GM12878 (cell line): ENCODE results near the gene AMBP. TPM values are rescaled to one million over a fixed set of nuclear protein-coding genes. Genes with fewer than 3 reads are reported as not detected.

Experiments
- ATAC-seq: fragments of 200-7000 bp; cut with Tn5 transposase; 3 replicates; pipeline ENCODE4 v1.9.1; 2020; ENCODE audit warnings: mild to moderate bottlenecking, moderate library complexity
- BruUV-seq: library from RNA; stranded (reverse); fragments of 400-500 nt; replicated peaks from 2 replicates; lab custom pipeline; 2021; lab: Mats Ljungman, UMichigan
- CTCF ChIA-PET: fragments of 300-600 bp; sonication (Branson Sonifier 250); formaldehyde crosslinking; extraction: SDS; loops from one replicate; lab custom pipeline; 2021; ENCODE audit warnings: inconsistent platforms; lab: Yijun Ruan, JAX
- POLR2A ChIA-PET: fragments of 350-600 bp; formaldehyde crosslinking; extraction: SDS; loops from one replicate; lab custom pipeline; 2021; ENCODE audit warnings: inconsistent platforms; lab: Charles Lee
- RAD21 ChIA-PET: fragments of 300-600 bp; sonication (Branson Sonifier 250); formaldehyde crosslinking; loops from one replicate; lab custom pipeline; 2023; ENCODE audit warnings: antibody characterized with exemption; ENCODE audit not compliant: unreplicated experiment; lab: Charles Lee
- SMC1A ChIA-PET: fragments of 300-600 bp; sonication (Branson Sonifier 250); formaldehyde crosslinking; loops from one replicate; lab custom pipeline; 2023; ENCODE audit not compliant: unreplicated experiment, uncharacterized antibody; lab: Charles Lee
- DNase-seq: peaks from one replicate; pipeline ENCODE4 v3.0.0-alpha.2; 2011; ENCODE audit warnings: low read depth, low spot score
- FAIRE-seq: peaks from 3 replicates; lab custom pipeline; 2011; peaks lifted over from hg19 to GRCh38; lab: Jason Lieb, UNC
- H2AFZ ChIP-seq: 2 replicates; pipeline ENCODE4 v1.6.0; 2011; ENCODE audit warnings: low read depth, low read length, control low read depth; ENCODE audit not compliant: control insufficient read depth
- H3K27ac ChIP-seq: 2 replicates; pipeline ENCODE4 v1.5.1; 2011; ENCODE audit warnings: control low read depth; ENCODE audit not compliant: control insufficient read depth, insufficient read depth
- H3K27me3 ChIP-seq, 2 experiments: replicated peaks in 1 of 2; 2 replicates each; pipeline versions ENCODE4 v1.6.0 to v1.6.1; 2011; ENCODE audit warnings: low read length in 1 of 2; ENCODE audit not compliant: control insufficient read depth in 2 of 2, insufficient read depth in 2 of 2
- H3K36me3 ChIP-seq, 2 experiments: 2 replicates each; pipeline ENCODE4 v1.5.1; 2011; ENCODE audit warnings: low read length in 1 of 2; ENCODE audit not compliant: control insufficient read depth in 2 of 2, insufficient read depth in 2 of 2
- H3K4me1 ChIP-seq: 2 replicates; pipeline ENCODE4 v1.6.1; 2011; ENCODE audit warnings: mild to moderate bottlenecking, low read length, moderate library complexity, mixed read lengths; ENCODE audit not compliant: control insufficient read depth, insufficient read depth
- H3K4me2 ChIP-seq: 2 replicates; pipeline ENCODE4 v1.6.0; 2011; ENCODE audit warnings: control low read depth; ENCODE audit not compliant: control insufficient read depth, insufficient read depth
- H3K4me3 ChIP-seq: fragments of 200-600 bp; sonication (generic); 2 replicates; pipeline ENCODE4 v1.5.1; 2016
- H3K79me2 ChIP-seq: 2 replicates; pipeline ENCODE4 v1.6.0; 2011; ENCODE audit warnings: low read length; ENCODE audit not compliant: control insufficient read depth, insufficient read depth
- H3K9ac ChIP-seq: 2 replicates; pipeline ENCODE4 v1.8.0; 2011; ENCODE audit warnings: low read length, control low read depth, mixed read lengths; ENCODE audit not compliant: control insufficient read depth, insufficient read depth
- H3K9me3 ChIP-seq: replicated peaks from 3 replicates; pipeline ENCODE4 v1.5.1; 2011; ENCODE audit warnings: mild to moderate bottlenecking, low read length; ENCODE audit not compliant: control insufficient read depth, insufficient read depth
- H4K20me1 ChIP-seq: 2 replicates; pipeline ENCODE4 v1.6.0; 2011; ENCODE audit not compliant: control insufficient read depth, insufficient read depth
- CHD2 ChIP-seq: IDR thresholded peaks from 2 replicates; pipeline ENCODE4 v1.6.1; 2011; ENCODE audit warnings: low read depth, low read length, improper control_type of control experiment, borderline replicate concordance
- CTCF ChIP-seq, 3 experiments: IDR thresholded peaks in 2 of 3; conservative IDR thresholded peaks in 1 of 3; 2 replicates each; pipeline ENCODE4 v1.5.1; 2011; ENCODE audit warnings: low read depth in 3 of 3, low read length in 3 of 3, mild to moderate bottlenecking in 3 of 3, control low read depth in 2 of 3, moderate library complexity in 2 of 3, inconsistent platforms in 1 of 3, mixed read lengths in 1 of 3; ENCODE audit not compliant: control insufficient read depth in 2 of 3, insufficient read depth in 1 of 3; ENCODE audit errors: extremely low read depth in 1 of 3
- FOS ChIP-seq: IDR thresholded peaks from 3 replicates; pipeline ENCODE4 v1.6.1; 2011; ENCODE audit warnings: borderline replicate concordance; ENCODE audit not compliant: insufficient read length; ENCODE audit errors: extremely low read depth
- GATAD2B ChIP-seq: fragments of 450-650 bp; conservative IDR thresholded peaks from 2 replicates; pipeline ENCODE4 v1.6.1; 2017; ENCODE audit warnings: low read depth, mild to moderate bottlenecking, moderate library complexity
- MTA2 ChIP-seq: fragments of 450-650 bp; IDR thresholded peaks from 2 replicates; pipeline ENCODE4 v1.6.1; 2016; ENCODE audit warnings: low read depth, mild to moderate bottlenecking, moderate library complexity
- POU2F2 ChIP-seq: IDR thresholded peaks from 3 replicates; pipeline ENCODE4 v1.6.1; 2011; ENCODE audit warnings: low read depth, mild to moderate bottlenecking, low read length, borderline replicate concordance
- RAD21 ChIP-seq: IDR thresholded peaks from 2 replicates; pipeline ENCODE4 v1.6.1; 2011; ENCODE audit warnings: mild to moderate bottlenecking, low read depth, low read length, moderate library complexity; ENCODE audit not compliant: insufficient read depth
- WGBS: methylation state at CpG from one replicate; pipeline ENCODE4 v1.1.6; 2016; ENCODE audit warnings: low lambda C conversion rate; ENCODE audit not compliant: insufficient replicate concordance, insufficient coverage; ENCODE audit errors: missing lambda C conversion rate; 5-methylcytosine and 5-hydroxymethylcytosine counted together
- in situ Hi-C: fragments of 300-500 bp; cut with MboI; formaldehyde crosslinking; loops from 9 replicates; pipeline ENCODE4 v1.14.3; 2018; ENCODE audit warnings: mixed read lengths
- intact Hi-C: fragments of 100-400 bp; cut with micrococcal nuclease; formaldehyde crosslinking; loops from one replicate; pipeline ENCODE4 v1.14.2; 2022; ENCODE audit not compliant: unreplicated experiment
- polyA plus RNA-seq, 11 experiments: library from polyadenylated mRNA; depleted of rRNA in 4 of 11; unstranded in 6 of 11; stranded (reverse) in 5 of 11; fragments of >200 nt; fragmentation: Nextera tagmentation in 4 of 11; fragmentation: Illumina TruSeq in 1 of 11; extraction: Ambion mirVana in 4 of 11; extraction: Trizol in 1 of 11; gene quantifications; 1 replicate in 1 of 11; 2 replicates in 10 of 11; pipeline versions ENCODE4 v1.2.1 to v1.2.3, GENCODE V29; 2011 to 2016; ENCODE audit warnings: inconsistent platforms in 2 of 11, missing spikeins in 2 of 11, low read depth in 1 of 11
- total RNA-seq, 4 experiments: library from RNA; depleted of rRNA in 3 of 4; stranded (reverse); fragments of >200 nt in 3 of 4; fragmentation: Illumina TruSeq in 1 of 4; extraction: Trizol in 1 of 4; gene quantifications; 2 replicates each; pipeline versions ENCODE4 v1.2.1 to v1.2.3, GENCODE V29; 2013 to 2021
- TF ChIP-seq, protein P1 (sequence below): fragments of 450-650 bp; IDR thresholded peaks from 2 replicates; pipeline ENCODE4 v1.6.1; 2014; ENCODE audit warnings: mild to moderate bottlenecking
- TF ChIP-seq, protein P2 (sequence below): IDR thresholded peaks from 2 replicates; pipeline ENCODE4 v1.6.1; 2012; ENCODE audit warnings: low read length, inconsistent platforms

Gene AMBP
- total and polyA plus RNA-seq, 10 of the 15 experiments (the other 5 are each of a cell fraction or from before 2014, with no cell fraction given), result 0.11 to 2.3 (median 0.18) TPM; not detected in 7

DNA sequence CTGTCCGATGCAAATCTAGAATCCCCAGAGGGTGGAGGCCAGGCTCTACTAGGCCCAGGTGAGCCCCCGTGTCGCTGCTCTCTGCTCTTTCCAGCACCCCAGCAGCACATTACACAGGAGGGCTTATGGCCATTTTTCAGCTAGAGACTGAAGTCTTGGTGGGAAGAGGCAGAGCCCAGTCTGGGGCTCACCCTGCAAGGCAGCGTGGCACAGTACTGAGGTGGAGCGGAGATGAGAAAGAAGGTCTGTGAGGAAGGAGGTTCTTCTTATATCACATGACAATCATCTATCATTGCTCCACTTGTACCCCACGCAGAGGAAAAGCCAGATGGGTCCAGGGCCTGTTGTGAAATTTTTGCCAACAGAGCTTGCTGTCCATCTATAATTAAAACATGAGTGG is 31.0 kb upstream of the AMBP start:
- DNase-seq (no peak), FAIRE-seq (no peak), ATAC-seq (no peak)
- ChIA-PET CTCF (interaction anchor here (0.6 to 4.9 kb wide), 7 partner anchors 13 to 980 kb away, joined by 3 to 33 read pairs (median 4); partner anchors contain the start of gene COL27A1), RAD21 (interaction anchor here (0.7 to 1.9 kb wide), 2 partner anchors 182 to 816 kb away, joined by 3 to 7 read pairs; no protein-coding TSS in a partner anchor), SMC1A (interaction anchor here (1.2 kb wide), 1 partner anchor 10 kb away, joined by 3 read pairs; the partner anchor contains the start of gene KIF12), POLR2A (no interaction called here)
- no peak overlapping the region for H3K4me3 ChIP-seq
- TF ChIP-seq FOS (no peak), MTA2 (no peak)
- H3K9me3 ChIP-seq, result no peaks in the 10 kb centered on the region
- no peaks in the 10 kb centered on the region; the same call in 1 of the 2 replicates for H3K4me1 ChIP-seq
- no peak overlapping the region for H3K4me2 ChIP-seq
- no peaks in the 10 kb centered on the region for H3K36me3 ChIP-seq
- no peaks in the 10 kb centered on the region; a peak in 1 of 4 replicates for H3K27me3 ChIP-seq
- no peaks in the 10 kb centered on the region for H4K20me1 ChIP-seq
- WGBS, result 11% methylated on average over 6 of the region's 6 CpGs
- intact Hi-C loops, result no loop called here
- in situ Hi-C loops, result no loop called here
- BruUV-seq, result no TSS peak
- no peak overlapping the region for H3K27ac ChIP-seq
- no peak overlapping the region for H2AFZ ChIP-seq
- no peaks in the 10 kb centered on the region for H3K79me2 ChIP-seq
- H3K9ac ChIP-seq, result no peak overlapping the region

DNA sequence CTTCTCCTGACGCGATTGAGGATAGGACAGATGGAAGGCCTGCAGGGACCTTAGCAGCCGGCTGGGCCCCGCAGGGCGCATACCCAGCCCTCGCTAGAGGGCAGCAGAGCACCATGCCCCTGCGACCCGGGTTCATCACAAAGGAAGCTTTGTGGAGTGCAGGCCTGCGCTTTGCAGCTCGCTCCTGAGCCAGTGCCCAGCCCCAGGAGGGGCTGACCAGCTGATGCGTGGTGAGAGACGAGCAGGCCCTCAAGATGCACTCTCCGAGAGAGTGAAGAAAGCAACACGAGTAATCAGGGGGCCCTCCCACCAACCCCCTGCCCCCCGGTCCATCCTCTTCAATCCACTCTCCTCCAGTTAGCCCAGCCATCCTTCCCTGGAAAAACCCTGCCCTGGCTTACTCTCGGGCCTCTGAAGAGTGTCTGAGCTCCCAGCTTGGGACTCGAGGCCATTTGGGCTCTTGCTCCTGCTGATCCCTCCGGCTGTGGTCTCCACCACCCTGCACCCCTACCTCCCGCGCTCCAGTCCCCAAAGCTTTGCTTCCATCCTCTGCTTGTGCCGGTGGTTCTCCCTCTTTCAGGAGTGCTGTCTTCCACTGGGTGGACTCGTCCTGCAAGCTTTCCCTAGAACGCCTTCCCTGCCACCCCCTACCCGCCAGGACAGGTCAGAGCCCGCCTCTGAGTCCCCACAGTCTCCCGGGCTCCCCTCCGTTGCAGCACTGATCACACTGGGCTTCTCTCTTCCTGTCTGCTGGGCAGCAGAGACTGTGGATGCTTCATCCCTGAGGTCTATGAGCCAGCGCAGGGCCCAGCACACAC is 30.1 kb upstream of the AMBP start:
- SMC1A ChIA-PET, result interaction anchor here (1.2 to 2.1 kb wide), 2 partner anchors 9 to 26 kb away, joined by 3 to 8 read pairs; partner anchors contain the start of gene KIF12
- in situ Hi-C loops (no loop called here), intact Hi-C loops (loop anchor here (1.0 kb wide), 1 partner anchor 183 kb away; no protein-coding TSS in a partner anchor)
- Histone ChIP-seq H4K20me1 (no peaks in the 10 kb centered on the region), H3K4me3 (no peak overlapping the region), H2AFZ (no peak overlapping the region), H3K4me1 (no peaks in the 10 kb centered on the region; the same call in 1 of the 2 replicates), H3K4me2 (no peak overlapping the region), H3K9ac (no peak overlapping the region), H3K36me3 (no peaks in the 10 kb centered on the region), H3K27me3 (no peaks in the 10 kb centered on the region; a peak in 1 of 4 replicates), H3K79me2 (no peaks in the 10 kb centered on the region), H3K9me3 (no peaks in the 10 kb centered on the region), H3K27ac (no peak overlapping the region)
- CTCF ChIA-PET, result interaction anchor here (0.6 to 4.9 kb wide), 10 partner anchors 14 to 1467 kb away, joined by 3 to 33 read pairs (median 6); partner anchors contain the start of gene COL27A1
- POLR2A ChIA-PET, result no interaction called here
- DNase-seq (no peak), ATAC-seq (peak; percentile 97), FAIRE-seq (no peak)
- RAD21 ChIA-PET, result interaction anchor here (0.7 to 1.9 kb wide), 2 partner anchors 26 to 183 kb away, joined by 3 to 7 read pairs; no protein-coding TSS in a partner anchor
- no TSS peak for BruUV-seq
- WGBS, result 34% methylated on average over 23 of the region's 28 CpGs
- peak; percentile 63 for TF ChIP-seq RAD21
- no peak for TF ChIP-seq CHD2
- TF ChIP-seq, protein P1, sequence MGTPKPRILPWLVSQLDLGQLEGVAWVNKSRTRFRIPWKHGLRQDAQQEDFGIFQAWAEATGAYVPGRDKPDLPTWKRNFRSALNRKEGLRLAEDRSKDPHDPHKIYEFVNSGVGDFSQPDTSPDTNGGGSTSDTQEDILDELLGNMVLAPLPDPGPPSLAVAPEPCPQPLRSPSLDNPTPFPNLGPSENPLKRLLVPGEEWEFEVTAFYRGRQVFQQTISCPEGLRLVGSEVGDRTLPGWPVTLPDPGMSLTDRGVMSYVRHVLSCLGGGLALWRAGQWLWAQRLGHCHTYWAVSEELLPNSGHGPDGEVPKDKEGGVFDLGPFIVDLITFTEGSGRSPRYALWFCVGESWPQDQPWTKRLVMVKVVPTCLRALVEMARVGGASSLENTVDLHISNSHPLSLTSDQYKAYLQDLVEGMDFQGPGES, result no peak
- TF ChIP-seq POU2F2, result no peak
- no peak for TF ChIP-seq GATAD2B
- TF ChIP-seq MTA2, result no peak
- TF ChIP-seq, protein P2, sequence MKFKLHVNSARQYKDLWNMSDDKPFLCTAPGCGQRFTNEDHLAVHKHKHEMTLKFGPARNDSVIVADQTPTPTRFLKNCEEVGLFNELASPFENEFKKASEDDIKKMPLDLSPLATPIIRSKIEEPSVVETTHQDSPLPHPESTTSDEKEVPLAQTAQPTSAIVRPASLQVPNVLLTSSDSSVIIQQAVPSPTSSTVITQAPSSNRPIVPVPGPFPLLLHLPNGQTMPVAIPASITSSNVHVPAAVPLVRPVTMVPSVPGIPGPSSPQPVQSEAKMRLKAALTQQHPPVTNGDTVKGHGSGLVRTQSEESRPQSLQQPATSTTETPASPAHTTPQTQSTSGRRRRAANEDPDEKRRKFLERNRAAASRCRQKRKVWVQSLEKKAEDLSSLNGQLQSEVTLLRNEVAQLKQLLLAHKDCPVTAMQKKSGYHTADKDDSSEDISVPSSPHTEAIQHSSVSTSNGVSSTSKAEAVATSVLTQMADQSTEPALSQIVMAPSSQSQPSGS, result no peak
- peak; percentile 75 to 92 (median 88) for TF ChIP-seq CTCF (IDR thresholded peaks at IDR 0.05 in 2 of 3, conservative IDR thresholded peaks at IDR 0.05 in 1 of 3; ENCODE audit: control insufficient read depth in 2 of 3, extremely low read depth in 1 of 3, insufficient read depth in 1 of 3, low read depth in 3 of 3, low read length in 3 of 3)
